ENCODE results near the gene AGXT2. TPM values are rescaled to one million over a fixed set of nuclear protein-coding genes. Genes with fewer than 3 reads are reported as not detected.

AGXT2 gene
- total and polyA plus RNA-seq, 9 of the 15 experiments (the other 6 are each of a cell fraction or from before 2014, with no cell fraction given) = not detected

GRCh38 chr5:34957857-34958690 is 89.7 kb downstream of the AGXT2 start (continued):
- TF ChIP-seq CTCF (IDR thresholded peaks at IDR 0.05 in 2 of 3, conservative IDR thresholded peaks at IDR 0.05 in 1 of 3; ENCODE audit: insufficient read depth in 2 of 3, low read depth in 1 of 3, low read length in 3 of 3) (peak; percentile 50 to 77 (median 72); a peak in 5 of 6 replicates), JUNB (CRISPR knock-in tag; conservative IDR thresholded peaks at IDR 0.05) (no peak), MAZ (CRISPR knock-in tag; conservative IDR thresholded peaks at IDR 0.05 in 1 of 2, IDR thresholded peaks at IDR 0.05 in 1 of 2) (no peak), POLR2B (IDR thresholded peaks at IDR 0.05; ENCODE audit: low read depth, partially characterized antibody) (peak; percentile 26), MTA3 (IDR thresholded peaks at IDR 0.05; ENCODE audit: borderline replicate concordance) (no peak), THAP7 (CRISPR knock-in tag; IDR thresholded peaks at IDR 0.05) (no peak), SMAD4 (CRISPR knock-in tag; conservative IDR thresholded peaks at IDR 0.05) (no peak), ZFX (CRISPR knock-in tag; IDR thresholded peaks at IDR 0.05) (no peak), ATF3 (IDR thresholded peaks at IDR 0.05) (no peak), ATF3 (CRISPR knock-in tag; conservative IDR thresholded peaks at IDR 0.05) (no peak), ZNF57 (CRISPR knock-in tag; IDR thresholded peaks at IDR 0.05) (no peak), FOXK2 (conservative IDR thresholded peaks at IDR 0.05 in 1 of 2, IDR thresholded peaks at IDR 0.05 in 1 of 2; ENCODE audit: low read depth in 2 of 2) (peak in 1 of 2 experiments; percentile 44; a peak in 1 of 4 replicates), FIP1L1 (IDR thresholded peaks at IDR 0.05; ENCODE audit: low read depth, low read length, poor library complexity, severe bottlenecking) (no peak), TBP (optimal IDR thresholded peaks at IDR 0.05; ENCODE audit: low read depth, low read length) (no peak), ETV1 (tag; conservative IDR thresholded peaks at IDR 0.05; ENCODE audit: low read depth) (no peak), ZNF717 (CRISPR knock-in tag; IDR thresholded peaks at IDR 0.05) (no peak), POLR2AphosphoS2 (IDR thresholded peaks at IDR 0.05; ENCODE audit: low read length) (no peak), GTF2A2 (tag; IDR thresholded peaks at IDR 0.05) (no peak), NBN (IDR thresholded peaks at IDR 0.05; ENCODE audit: low read depth) (no peak), ZBTB11 (CRISPR knock-in tag; IDR thresholded peaks at IDR 0.05) (no peak), ZNF134 (CRISPR knock-in tag; conservative IDR thresholded peaks at IDR 0.05) (no peak)

All from K562 (cell line).